GM20000 (cell line): ENCODE results near the gene ABL2.

ENCODE experiments used
- DNase-seq: peaks from one replicate; pipeline ENCODE4 v3.0.0; 2012; ENCODE audit warnings: low spot score
- TF ChIP-seq, protein P1 (sequence below): IDR thresholded peaks from 2 replicates; pipeline ENCODE4 v1.5.1; 2012; ENCODE audit warnings: mild to moderate bottlenecking, control low read depth; ENCODE audit errors: extremely low read depth, missing control alignments

Gene ABL2

DNA sequence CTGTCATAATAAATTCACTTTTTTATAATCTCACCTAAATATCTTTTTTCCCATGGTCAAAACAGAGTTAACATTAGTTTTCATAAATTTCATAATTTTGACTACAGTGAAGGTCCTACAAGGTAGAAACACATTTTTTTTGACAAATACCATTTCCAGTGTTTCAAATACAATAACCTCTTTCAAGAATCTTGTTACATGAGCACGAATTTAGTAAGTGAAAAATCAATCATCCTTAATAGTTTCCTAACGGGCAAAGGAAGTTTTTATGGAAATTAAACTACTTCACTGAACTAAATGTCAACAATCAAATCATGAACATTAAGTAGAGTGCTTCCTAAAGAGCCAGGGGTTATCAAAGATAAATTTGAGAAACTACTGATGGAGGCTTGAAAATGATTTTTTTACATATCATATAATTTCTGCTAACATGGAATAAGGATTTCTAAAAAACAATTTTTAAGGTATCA is 35.4 kb downstream of the ABL2 start:
- DNase-seq, result no peak
- TF ChIP-seq, protein P1, sequence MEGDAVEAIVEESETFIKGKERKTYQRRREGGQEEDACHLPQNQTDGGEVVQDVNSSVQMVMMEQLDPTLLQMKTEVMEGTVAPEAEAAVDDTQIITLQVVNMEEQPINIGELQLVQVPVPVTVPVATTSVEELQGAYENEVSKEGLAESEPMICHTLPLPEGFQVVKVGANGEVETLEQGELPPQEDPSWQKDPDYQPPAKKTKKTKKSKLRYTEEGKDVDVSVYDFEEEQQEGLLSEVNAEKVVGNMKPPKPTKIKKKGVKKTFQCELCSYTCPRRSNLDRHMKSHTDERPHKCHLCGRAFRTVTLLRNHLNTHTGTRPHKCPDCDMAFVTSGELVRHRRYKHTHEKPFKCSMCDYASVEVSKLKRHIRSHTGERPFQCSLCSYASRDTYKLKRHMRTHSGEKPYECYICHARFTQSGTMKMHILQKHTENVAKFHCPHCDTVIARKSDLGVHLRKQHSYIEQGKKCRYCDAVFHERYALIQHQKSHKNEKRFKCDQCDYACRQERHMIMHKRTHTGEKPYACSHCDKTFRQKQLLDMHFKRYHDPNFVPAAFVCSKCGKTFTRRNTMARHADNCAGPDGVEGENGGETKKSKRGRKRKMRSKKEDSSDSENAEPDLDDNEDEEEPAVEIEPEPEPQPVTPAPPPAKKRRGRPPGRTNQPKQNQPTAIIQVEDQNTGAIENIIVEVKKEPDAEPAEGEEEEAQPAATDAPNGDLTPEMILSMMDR, result no peak

DNA sequence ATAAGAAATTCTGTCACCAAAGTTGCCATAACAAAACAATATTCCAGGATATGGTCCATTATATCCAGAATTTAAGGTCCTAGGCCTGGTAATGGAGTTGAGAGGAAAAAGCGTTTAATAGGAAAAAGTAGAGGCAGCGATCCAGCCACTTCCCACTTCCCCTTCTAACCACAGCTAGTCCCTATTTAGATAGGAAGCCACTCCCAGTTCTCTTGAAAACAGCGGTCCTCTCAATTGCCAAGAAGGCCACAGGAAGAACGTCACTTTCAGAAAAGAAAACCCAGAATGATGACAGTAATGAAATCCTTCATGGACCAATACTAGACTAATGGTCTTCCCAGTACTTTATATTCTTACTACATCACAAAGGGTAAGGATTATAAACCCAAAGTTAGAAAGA is 38.6 kb downstream of the ABL2 start:
- no peak for DNase-seq
- TF ChIP-seq, protein P1, result no peak

DNA sequence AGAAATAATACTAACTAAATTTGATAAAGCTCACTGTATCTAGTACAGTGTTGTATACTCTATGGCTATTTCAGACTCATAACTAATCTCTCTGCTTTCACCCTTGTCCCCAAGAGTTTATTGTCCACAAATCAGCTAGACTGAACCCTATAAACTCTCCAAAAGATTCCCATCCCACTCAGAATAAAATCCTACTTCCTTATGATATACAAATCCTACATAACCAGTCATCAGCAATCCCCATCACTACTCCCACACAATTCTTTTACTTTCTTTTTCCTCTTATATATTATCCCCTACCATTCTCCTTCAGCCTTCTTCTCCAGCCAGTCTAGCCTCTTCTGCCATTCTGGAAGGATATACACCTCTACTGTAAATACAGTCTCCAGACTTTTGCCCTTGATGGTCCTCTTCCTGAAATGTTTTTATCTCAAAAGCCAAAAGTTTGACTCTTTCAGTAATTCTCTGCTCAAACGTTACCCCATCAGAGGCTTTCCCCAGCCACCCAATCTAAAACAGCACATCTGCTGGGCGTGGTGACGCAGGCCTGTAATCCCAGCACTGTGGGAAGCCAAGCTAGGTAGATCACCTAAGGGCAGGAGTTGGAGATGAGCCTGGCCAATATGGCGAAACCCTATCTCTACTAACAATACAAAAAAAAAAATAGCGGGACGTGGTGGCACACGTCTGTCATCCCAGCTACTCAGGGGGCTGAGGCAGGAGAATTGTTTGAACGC is 41.6 kb downstream of the ABL2 start:
- DNase-seq, result no peak
- TF ChIP-seq, protein P1, result no peak

DNA sequence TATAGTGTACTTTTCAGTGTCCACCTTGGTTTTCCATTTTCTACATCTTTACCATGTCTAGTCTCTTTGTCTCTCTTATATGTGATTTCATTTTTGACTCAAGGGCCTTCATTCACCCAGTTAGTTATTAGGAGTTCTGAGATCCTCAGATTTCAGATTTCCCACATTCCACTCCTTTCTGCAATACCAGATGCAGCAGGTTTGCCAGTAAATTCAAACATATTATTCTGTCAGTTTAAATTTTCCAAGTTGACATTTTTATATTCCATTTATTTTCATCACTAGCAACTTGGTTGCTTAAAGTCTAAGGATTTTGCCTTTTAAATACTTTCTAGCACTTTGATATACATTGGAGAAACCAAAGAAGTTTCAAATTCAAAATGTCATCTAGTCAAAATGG is 42.4 kb downstream of the ABL2 start:
- TF ChIP-seq, protein P1, result no peak

DNA sequence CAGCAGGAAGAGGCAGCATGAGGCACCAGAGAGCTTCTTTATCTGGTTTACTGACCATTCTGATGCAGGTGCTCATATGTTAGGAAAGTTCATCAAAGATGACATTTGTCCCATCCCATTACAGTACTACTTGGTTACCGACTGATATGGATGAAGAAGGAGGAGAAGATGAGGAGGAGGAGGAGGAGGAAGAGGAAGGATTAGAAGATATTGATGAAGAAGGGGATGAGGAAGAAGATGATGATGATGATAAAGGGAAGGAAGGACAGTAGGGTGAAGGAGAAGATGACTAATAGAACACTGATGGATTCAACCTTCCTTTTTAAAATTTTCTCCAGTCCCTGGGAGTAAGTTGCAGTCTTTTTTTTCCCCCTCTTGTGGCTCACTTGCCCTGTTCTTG is 45.1 kb downstream of the ABL2 start:
- DNase-seq, result no peak
- TF ChIP-seq, protein P1, result no peak

More for the DNA sequence above, 42.4 kb downstream of the ABL2 start:
- no peak for DNase-seq

DNA sequence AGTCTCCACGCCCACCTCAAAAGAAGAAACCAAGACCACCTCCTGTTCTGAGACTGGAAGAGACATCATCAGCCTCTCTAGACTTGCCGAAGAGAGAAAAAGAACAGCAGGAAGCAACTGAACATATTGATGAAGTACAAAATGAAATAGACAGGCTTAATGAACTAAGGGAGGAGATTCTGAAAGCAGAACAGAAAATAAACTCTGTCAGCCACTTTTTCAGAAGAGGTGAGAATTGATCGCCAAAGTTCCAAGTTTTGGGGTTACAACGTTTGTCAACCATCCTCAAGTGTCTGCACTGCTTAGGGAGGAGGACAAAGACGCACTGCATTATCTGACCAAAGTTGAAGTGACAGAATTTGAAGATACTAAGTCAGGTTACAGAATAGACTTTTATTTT is 45.6 kb downstream of the ABL2 start:
- DNase-seq, result no peak
- TF ChIP-seq, protein P1, result no peak

DNA sequence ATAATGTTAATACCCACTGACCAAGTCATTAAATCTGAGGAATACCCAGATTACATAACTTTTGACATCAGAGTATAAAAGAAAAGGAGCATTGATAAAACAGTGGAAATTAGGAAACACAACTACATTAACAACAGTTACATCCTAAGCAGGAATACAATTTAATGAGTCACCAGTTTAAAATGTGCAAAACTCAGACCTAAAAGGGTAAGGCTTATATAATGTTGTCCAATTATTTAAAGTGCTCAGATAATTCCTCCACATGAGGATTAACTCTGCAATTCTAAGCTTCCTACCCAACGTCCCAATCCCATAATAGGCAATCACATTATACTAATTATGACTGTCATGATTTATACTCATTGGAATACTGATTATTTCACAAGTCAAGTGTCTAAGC is 50.5 kb downstream of the ABL2 start:
- no peak for DNase-seq
- TF ChIP-seq, protein P1, result no peak
